Measurements from ENCODE around the gene IL20RA. TPM values are rescaled to one million over a fixed set of nuclear protein-coding genes. Genes with fewer than 3 reads are reported as not detected.

The IL20RA gene
- total and polyA plus RNA-seq, 2 of the 8 experiments (the other 6 are each of a cell fraction or from before 2014, with no cell fraction given): 1.3 to 1.7 TPM

GRCh38 chr6:137056121-137056880, 11.5 kb upstream of the IL20RA start:
- ChIA-PET POLR2A (ENCODE audit: partially characterized antibody) (no interaction called here), CTCF (ENCODE audit: partially characterized antibody) (no interaction called here)
- Histone ChIP-seq H3K36me3 (ENCODE audit: control insufficient read depth in 2 of 4, insufficient read depth in 4 of 4, low read length in 3 of 4) (no peaks in the 10 kb centered on the region), H3K9me3 (ENCODE audit: insufficient read depth in 2 of 2, low read depth in 1 of 2, low read length in 1 of 2) (no peaks in the 10 kb centered on the region), H3K79me2 (ENCODE audit: control insufficient read depth in 1 of 2, insufficient read depth in 2 of 2, low read length in 2 of 2) (no peaks in the 10 kb centered on the region), H3K23ac (ENCODE audit: insufficient read length) (no peak overlapping the region), H4K8ac (ENCODE audit: extremely low read depth, insufficient read depth, low read length) (no peak overlapping the region; the same call in 1 of the 2 replicates), H3K18ac (ENCODE audit: extremely low read depth, low read length) (no peak overlapping the region), H2BK120ac (replicated peaks; ENCODE audit: low read depth, low read length) (no peak overlapping the region), H3K27ac (ENCODE audit: low read depth, low read length) (no peak overlapping the region), H4K5ac (ENCODE audit: insufficient read length, low read depth, low read length) (no peak overlapping the region), H2BK5ac (ENCODE audit: low read depth, low read length) (no peak overlapping the region), H3K4me3 (ENCODE audit: extremely low read depth in 1 of 4, insufficient read depth in 2 of 4, low read depth in 3 of 4, low read length in 4 of 4) (no peak overlapping the region), H2AFZ (ENCODE audit: low read length) (no peak overlapping the region), H2BK12ac (ENCODE audit: low read depth, low read length) (no peak overlapping the region), H3K4me1 (replicated peaks in 1 of 4; ENCODE audit: control insufficient read depth in 3 of 4, insufficient read depth in 4 of 4, low read length in 3 of 4) (no peaks in the 10 kb centered on the region), H3K27me3 (replicated peaks in 1 of 4; ENCODE audit: control insufficient read depth in 3 of 4, extremely low read depth in 1 of 4, insufficient read depth in 3 of 4, low read length in 3 of 4) (no peaks in the 10 kb centered on the region), H3K23me2 (ENCODE audit: low read depth, low read length) (no peaks in the 10 kb centered on the region; the same call in 1 of the 2 replicates), H4K91ac (replicated peaks; ENCODE audit: insufficient read length, low read length) (no peak overlapping the region), H2BK15ac (ENCODE audit: low read length) (no peak overlapping the region), H3K4ac (replicated peaks; ENCODE audit: insufficient read length, low read depth, low read length) (no peak overlapping the region), H2AK5ac (ENCODE audit: low read depth, low read length) (no peak overlapping the region), H4K20me1 (replicated peaks in 1 of 2; ENCODE audit: control insufficient read depth in 1 of 2, insufficient read depth in 2 of 2, low read length in 2 of 2) (no peaks in the 10 kb centered on the region), H3K79me1 (ENCODE audit: low read depth, low read length) (no peaks in the 10 kb centered on the region), H3K56ac (replicated peaks; ENCODE audit: insufficient read length, low read depth, low read length) (no peak overlapping the region), H3K14ac (ENCODE audit: insufficient read length) (no peak overlapping the region), H2BK20ac (ENCODE audit: low read length) (no peak overlapping the region), H3K4me2 (ENCODE audit: insufficient read depth in 1 of 2, low read depth in 2 of 2, low read length in 2 of 2) (no peak overlapping the region), H3K9ac (replicated peaks in 1 of 4; ENCODE audit: extremely low read depth in 1 of 4, low read depth in 3 of 4, low read length in 3 of 4) (no peak overlapping the region)
- DNase-seq (ENCODE audit: low read depth in 1 of 2, low spot score in 2 of 2): no peak
- WGBS, 2 experiments (ENCODE audit: extremely low coverage in 1 of 2, insufficient coverage in 1 of 2, insufficient read length in 1 of 2, insufficient replicate concordance in 2 of 2, low coverage in 1 of 2, low lambda C conversion rate in 2 of 2, missing lambda C conversion rate in 1 of 2): 91% methylated on average over 3 of the region's 3 CpGs; no CpG with 5 or more reads in 1 of the 2 experiments
- no peak for FAIRE-seq
- TF ChIP-seq FOSL1 (IDR thresholded peaks at IDR 0.05; ENCODE audit: insufficient read depth, low read depth, low read length) (no peak), CEBPB (IDR thresholded peaks at IDR 0.05; ENCODE audit: low read depth, low read length) (no peak), BACH1 (IDR thresholded peaks at IDR 0.05; ENCODE audit: low read length) (no peak), MAFK (IDR thresholded peaks at IDR 0.05; ENCODE audit: low read depth, low read length) (no peak), GTF2F1 (IDR thresholded peaks at IDR 0.05; ENCODE audit: borderline replicate concordance, low read depth, low read length) (no peak), NRF1 (IDR thresholded peaks at IDR 0.05; ENCODE audit: low read depth, low read length) (no peak), ATF2 (IDR thresholded peaks at IDR 0.05; ENCODE audit: low read length) (no peak), BRCA1 (IDR thresholded peaks at IDR 0.05; ENCODE audit: low read depth, low read length) (no peak), EGR1 (IDR thresholded peaks at IDR 0.05; ENCODE audit: borderline replicate concordance, low read depth, low read length) (no peak), RBBP5 (IDR thresholded peaks at IDR 0.05; ENCODE audit: borderline replicate concordance, low read depth, low read length) (no peak), YY1 (IDR thresholded peaks at IDR 0.05; ENCODE audit: low read depth, low read length) (no peak), RXRA (IDR thresholded peaks at IDR 0.05; ENCODE audit: insufficient read depth, low read depth, low read length) (no peak)
